IMR-90 (cell line): Measurements from ENCODE around the gene OSBPL3. TPM values are rescaled to one million over a fixed set of nuclear protein-coding genes. Genes with fewer than 3 reads are reported as not detected.

ENCODE experiments used
- ATAC-seq: fragments of 200-7000 bp; cut with Tn5 transposase; 2 replicates; pipeline ENCODE4 v1.9.1; 2020; ENCODE audit warnings: low read depth, mild to moderate bottlenecking, moderate library complexity
- BruUV-seq: library from RNA; stranded (reverse); fragments of 400-500 nt; replicated peaks from 2 replicates; lab custom pipeline; 2021; lab: Mats Ljungman, UMichigan
- CTCF ChIA-PET: fragments of 300-600 bp; formaldehyde crosslinking; extraction: SDS; loops from one replicate; lab custom pipeline; 2021; ENCODE audit warnings: antibody characterized with exemption; lab: Yijun Ruan, JAX
- POLR2A ChIA-PET: fragments of 300-600 bp; sonication (Branson Sonifier 250); formaldehyde crosslinking; loops from one replicate; lab custom pipeline; 2022; ENCODE audit warnings: antibody characterized with exemption; ENCODE audit not compliant: unreplicated experiment; lab: Charles Lee
- DNase-seq: peaks from one replicate; pipeline ENCODE4 v3.0.0; 2013
- H2AFZ ChIP-seq: replicated peaks from 2 replicates; pipeline ENCODE3; 2013; ENCODE audit warnings: low read length, mild to moderate bottlenecking; ENCODE audit not compliant: poor library complexity
- H2AK5ac ChIP-seq: 2 replicates; pipeline ENCODE4 v1.6.1; 2013; ENCODE audit warnings: low read depth, low read length, inconsistent platforms
- H2AK9ac ChIP-seq: replicated peaks from 2 replicates; pipeline ENCODE3; 2013; ENCODE audit warnings: mild to moderate bottlenecking, low read depth, low read length, moderate library complexity; ENCODE audit not compliant: poor library complexity
- H2BK120ac ChIP-seq: 2 replicates; pipeline ENCODE4 v1.6.1; 2013; ENCODE audit warnings: low read depth, low read length, inconsistent platforms
- H2BK15ac ChIP-seq: 3 replicates; pipeline ENCODE4 v1.6.1; 2013; ENCODE audit warnings: low read depth, low read length, inconsistent platforms
- H2BK20ac ChIP-seq: 2 replicates; pipeline ENCODE4 v1.6.1; 2013; ENCODE audit warnings: low read depth, mild to moderate bottlenecking, inconsistent platforms, low read length, moderate library complexity
- H2BK5ac ChIP-seq: 2 replicates; pipeline ENCODE4 v1.6.1; 2013; ENCODE audit warnings: mild to moderate bottlenecking, low read depth, low read length, inconsistent platforms; ENCODE audit not compliant: poor library complexity, severe bottlenecking
- H3K14ac ChIP-seq: replicated peaks from 2 replicates; pipeline ENCODE4 v1.6.1; 2013; ENCODE audit warnings: low read depth, low read length, inconsistent platforms
- H3K18ac ChIP-seq: 2 replicates; pipeline ENCODE4 v1.6.1; 2013; ENCODE audit warnings: low read depth, low read length, control low read depth
- H3K23ac ChIP-seq: 2 replicates; pipeline ENCODE4 v1.6.1; 2013; ENCODE audit warnings: low read depth, low read length, inconsistent platforms
- H3K27ac ChIP-seq: 2 replicates; pipeline ENCODE4 v1.5.1; 2013; ENCODE audit warnings: mild to moderate bottlenecking, control low read depth, low read length; ENCODE audit not compliant: insufficient read depth
- H3K27me3 ChIP-seq: 2 replicates; pipeline ENCODE4 v1.6.1; 2013; ENCODE audit warnings: low read length; ENCODE audit not compliant: control insufficient read depth, insufficient read depth
- H3K36me3 ChIP-seq: 2 replicates; pipeline ENCODE4 v1.6.1; 2013; ENCODE audit warnings: low read length, mixed read lengths; ENCODE audit not compliant: control insufficient read depth, insufficient read depth
- H3K4ac ChIP-seq: 2 replicates; pipeline ENCODE4 v1.6.1; 2013; ENCODE audit warnings: low read depth, low read length, inconsistent platforms
- H3K4me1 ChIP-seq: 2 replicates; pipeline ENCODE4 v1.6.1; 2013; ENCODE audit warnings: low read length, mixed read lengths; ENCODE audit not compliant: control insufficient read depth, insufficient read depth
- H3K4me2 ChIP-seq: 2 replicates; pipeline ENCODE4 v1.6.1; 2013; ENCODE audit warnings: low read depth, mild to moderate bottlenecking, control low read depth, low read length, moderate library complexity
- H3K4me3 ChIP-seq: 2 replicates; pipeline ENCODE4 v1.5.1; 2013; ENCODE audit warnings: low read depth, mild to moderate bottlenecking, control low read depth, low read length, moderate library complexity; ENCODE audit not compliant: insufficient read depth
- H3K56ac ChIP-seq: 2 replicates; pipeline ENCODE4 v1.6.1; 2013; ENCODE audit warnings: low read length, inconsistent platforms; ENCODE audit not compliant: insufficient read depth; ENCODE audit errors: extremely low read depth
- H3K79me1 ChIP-seq, 2 experiments: 2 replicates each; pipeline ENCODE4 v1.6.1; 2013; ENCODE audit warnings: low read length in 2 of 2, inconsistent platforms in 1 of 2, low read depth in 1 of 2
- H3K9ac ChIP-seq: 2 replicates; pipeline ENCODE4 v1.6.1; 2013; ENCODE audit warnings: low read depth, low read length, control low read depth
- H3K9me1 ChIP-seq: 2 replicates; pipeline ENCODE4 v1.6.1; 2013; ENCODE audit warnings: low read length, inconsistent platforms; ENCODE audit not compliant: insufficient read depth
- H3K9me3 ChIP-seq: 2 replicates; pipeline ENCODE4 v1.6.1; 2013; ENCODE audit warnings: low read length; ENCODE audit not compliant: control insufficient read depth, insufficient read depth
- H4K20me1 ChIP-seq: 2 replicates; pipeline ENCODE4 v1.6.1; 2013; ENCODE audit warnings: low read length, inconsistent platforms; ENCODE audit not compliant: insufficient read depth
- H4K5ac ChIP-seq: 2 replicates; pipeline ENCODE4 v1.6.1; 2013; ENCODE audit warnings: mild to moderate bottlenecking, low read depth, low read length, control low read depth
- H4K8ac ChIP-seq, 2 experiments: 2 replicates each; pipeline ENCODE4 v1.6.1; 2013; ENCODE audit warnings: low read depth in 2 of 2, low read length in 2 of 2, control low read depth in 1 of 2, inconsistent platforms in 1 of 2
- H4K91ac ChIP-seq: 2 replicates; pipeline ENCODE4 v1.6.1; 2013; ENCODE audit warnings: low read depth, low read length, inconsistent platforms; ENCODE audit not compliant: insufficient read depth
- FOS ChIP-seq: fragments of 150-350 bp; IDR thresholded peaks from 2 replicates; pipeline ENCODE4 v1.6.1; 2016; ENCODE audit warnings: low read depth, low read length
- MAFK ChIP-seq: IDR thresholded peaks from 2 replicates; pipeline ENCODE4 v1.6.1; 2012; ENCODE audit warnings: low read depth, low read length, improper control_type of control experiment
- RCOR1 ChIP-seq: IDR thresholded peaks from 2 replicates; pipeline ENCODE4 v1.6.1; 2012; ENCODE audit warnings: mild to moderate bottlenecking, low read length, improper control_type of control experiment; ENCODE audit not compliant: insufficient replicate concordance
- dilution Hi-C: fragments of 300-500 bp; cut with HindIII; formaldehyde crosslinking; loops from one replicate; pipeline ENCODE4 v1.14.3; 2018; ENCODE audit warnings: low sequenced_read_pairs; ENCODE audit not compliant: unreplicated experiment
- in situ Hi-C: fragments of 300-500 bp; cut with MboI; formaldehyde crosslinking; loops from 3 replicates; pipeline ENCODE4 v1.14.3; 2019; ENCODE audit warnings: low sequenced_read_pairs, inconsistent platforms, mixed read lengths
- intact Hi-C: fragments of 100-400 bp; cut with micrococcal nuclease; formaldehyde crosslinking; loops from 2 replicates; pipeline ENCODE4 v1.10.0; 2022
- polyA plus RNA-seq, 3 experiments: library from polyadenylated mRNA; depleted of rRNA; stranded (reverse); fragments of >200 nt; gene quantifications; 2 replicates each; pipeline ENCODE4 v1.2.3, GENCODE V29; 2012; ENCODE audit warnings: low replicate concordance in 1 of 3
- total RNA-seq: library from RNA; depleted of rRNA; stranded (reverse); fragments of >200 nt; gene quantifications from 2 replicates; pipeline ENCODE4 v1.2.3, GENCODE V29; 2012
- TF ChIP-seq, protein P1 (sequence below): fragments of 150-350 bp; IDR thresholded peaks from 2 replicates; pipeline ENCODE4 v1.6.1; 2017; ENCODE audit warnings: mild to moderate bottlenecking, antibody characterized with exemption, low read length, low read depth
- TF ChIP-seq, protein P2 (sequence below): conservative IDR thresholded peaks from 2 replicates; pipeline ENCODE4 v1.5.1; 2012; ENCODE audit warnings: mild to moderate bottlenecking, low read depth, low read length, improper control_type of control experiment

OSBPL3 gene
- total and polyA plus RNA-seq, 2 of the 4 experiments (the other 2 are of a cell fraction) = 18.0 to 29.9 TPM

- Histone ChIP-seq H2AK5ac (no peak overlapping the region), H3K56ac (no peak overlapping the region), H3K23ac (no peak overlapping the region), H3K4ac (no peak overlapping the region), H4K5ac (no peak overlapping the region), H4K8ac (no peak overlapping the region), H3K27me3 (no peaks in the 10 kb centered on the region), H3K14ac (no peak overlapping the region), H3K9ac (no peak overlapping the region), H2BK120ac (no peak overlapping the region), H4K91ac (no peak overlapping the region), H2BK15ac (no peak overlapping the region), H4K20me1 (no peaks in the 10 kb centered on the region), H3K9me3 (no peaks in the 10 kb centered on the region), H2AFZ (no peak overlapping the region), H3K4me2 (no peak overlapping the region), H2BK5ac (peak overlapping the region; percentile 17), H3K4me3 (no peak overlapping the region), H2AK9ac (no peak overlapping the region), H3K79me1 (peaks cover 16 to 36% of the 10 kb centered on the region in 2 experiments; a peak in 3 of 4 replicates), H3K18ac (no peak overlapping the region), H3K36me3 (peaks cover 6% of the 10 kb centered on the region), H3K9me1 (peaks cover 15% of the 10 kb centered on the region), H2BK20ac (no peak overlapping the region), H3K27ac (no peak overlapping the region), H3K4me1 (peaks cover 11% of the 10 kb centered on the region)
- intact Hi-C loops = no loop called here
- ATAC-seq (peak; percentile 57), DNase-seq (peak; percentile 79)
- TF ChIP-seq FOS = peak; percentile 47; the same call in 1 of the 2 replicates
- TF ChIP-seq, protein P1, sequence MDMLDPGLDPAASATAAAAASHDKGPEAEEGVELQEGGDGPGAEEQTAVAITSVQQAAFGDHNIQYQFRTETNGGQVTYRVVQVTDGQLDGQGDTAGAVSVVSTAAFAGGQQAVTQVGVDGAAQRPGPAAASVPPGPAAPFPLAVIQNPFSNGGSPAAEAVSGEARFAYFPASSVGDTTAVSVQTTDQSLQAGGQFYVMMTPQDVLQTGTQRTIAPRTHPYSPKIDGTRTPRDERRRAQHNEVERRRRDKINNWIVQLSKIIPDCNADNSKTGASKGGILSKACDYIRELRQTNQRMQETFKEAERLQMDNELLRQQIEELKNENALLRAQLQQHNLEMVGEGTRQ = no peak
- TF ChIP-seq, protein P2, sequence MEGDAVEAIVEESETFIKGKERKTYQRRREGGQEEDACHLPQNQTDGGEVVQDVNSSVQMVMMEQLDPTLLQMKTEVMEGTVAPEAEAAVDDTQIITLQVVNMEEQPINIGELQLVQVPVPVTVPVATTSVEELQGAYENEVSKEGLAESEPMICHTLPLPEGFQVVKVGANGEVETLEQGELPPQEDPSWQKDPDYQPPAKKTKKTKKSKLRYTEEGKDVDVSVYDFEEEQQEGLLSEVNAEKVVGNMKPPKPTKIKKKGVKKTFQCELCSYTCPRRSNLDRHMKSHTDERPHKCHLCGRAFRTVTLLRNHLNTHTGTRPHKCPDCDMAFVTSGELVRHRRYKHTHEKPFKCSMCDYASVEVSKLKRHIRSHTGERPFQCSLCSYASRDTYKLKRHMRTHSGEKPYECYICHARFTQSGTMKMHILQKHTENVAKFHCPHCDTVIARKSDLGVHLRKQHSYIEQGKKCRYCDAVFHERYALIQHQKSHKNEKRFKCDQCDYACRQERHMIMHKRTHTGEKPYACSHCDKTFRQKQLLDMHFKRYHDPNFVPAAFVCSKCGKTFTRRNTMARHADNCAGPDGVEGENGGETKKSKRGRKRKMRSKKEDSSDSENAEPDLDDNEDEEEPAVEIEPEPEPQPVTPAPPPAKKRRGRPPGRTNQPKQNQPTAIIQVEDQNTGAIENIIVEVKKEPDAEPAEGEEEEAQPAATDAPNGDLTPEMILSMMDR = no peak
- TF ChIP-seq MAFK = no peak
- TF ChIP-seq RCOR1 = peak; percentile 9
- in situ Hi-C loops = no loop called here
- dilution Hi-C loops = no loop called here
- ChIA-PET POLR2A (no interaction called here), CTCF (interaction anchor here (0.7 to 1.5 kb wide), 2 partner anchors 128 to 214 kb away, joined by 3 to 11 read pairs; no protein-coding TSS in a partner anchor)
- no TSS peak for BruUV-seq
Observed at GRCh38 chr7:24851786-24852185, 128.2 kb downstream of the OSBPL3 start.
